BJ (cell line): ENCODE data around the gene CCL19. TPM values are rescaled to one million over a fixed set of nuclear protein-coding genes. Genes with fewer than 3 reads are reported as not detected.

Experiments used
- CTCF ChIA-PET: fragments of 350-600 bp; formaldehyde crosslinking; extraction: SDS; loops from one replicate; lab custom pipeline; 2021; ENCODE audit warnings: antibody characterized with exemption, inconsistent platforms; lab: Yijun Ruan, JAX
- POLR2A ChIA-PET: fragments of 300-600 bp; sonication (Branson Sonifier 250); formaldehyde crosslinking; extraction: SDS; loops from one replicate; lab custom pipeline; 2021; ENCODE audit warnings: antibody characterized with exemption; lab: Charles Lee
- DNase-seq: peaks from one replicate; pipeline ENCODE4 v3.0.0-alpha.2; 2011; ENCODE audit warnings: low read depth
- H3K27me3 ChIP-seq: 2 replicates; pipeline ENCODE4 v1.6.0; 2011; ENCODE audit warnings: low read length; ENCODE audit not compliant: control insufficient read depth, insufficient read depth
- H3K36me3 ChIP-seq: 2 replicates; pipeline ENCODE4 v1.5.1; 2011; ENCODE audit warnings: low read length; ENCODE audit not compliant: control insufficient read depth, insufficient read depth
- H3K4me3 ChIP-seq: 2 replicates; pipeline ENCODE4 v1.5.1; 2011; ENCODE audit warnings: low read depth, mild to moderate bottlenecking, control low read depth, low read length
- polyA plus RNA-seq: library from polyadenylated mRNA; depleted of rRNA; stranded (reverse); fragments of >200 nt; gene quantifications from 2 replicates; pipeline ENCODE4 v1.2.3, GENCODE V29; 2011
- TF ChIP-seq, protein P1 (sequence below): IDR thresholded peaks from 2 replicates; pipeline ENCODE4 v1.5.1; 2011; ENCODE audit warnings: low read depth, mild to moderate bottlenecking, control low read depth, inconsistent platforms, low read length, moderate library complexity; ENCODE audit not compliant: insufficient read depth

The CCL19 gene
- polyA plus RNA-seq, 1 experiment, result not detected

DNA sequence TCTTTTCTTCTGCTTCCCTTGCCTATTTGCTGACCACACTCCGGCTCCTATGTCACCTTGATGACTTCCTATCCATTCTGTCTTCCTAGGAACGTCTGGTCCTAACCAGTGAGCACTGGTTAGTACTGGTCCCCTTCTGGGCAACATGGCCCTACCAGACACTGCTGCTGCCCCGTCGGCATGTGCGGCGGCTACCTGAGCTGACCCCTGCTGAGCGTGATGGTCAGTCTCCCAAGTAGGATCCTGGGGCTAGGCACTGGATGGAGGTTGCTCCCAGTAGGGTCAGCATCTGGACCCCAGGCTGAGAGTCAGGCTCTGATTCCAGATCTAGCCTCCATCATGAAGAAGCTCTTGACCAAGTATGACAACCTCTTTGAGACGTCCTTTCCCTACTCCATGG is 42.4 kb downstream of the CCL19 start:
- no peaks in the 10 kb centered on the region; the same call in 1 of the 2 replicates for H3K27me3 ChIP-seq
- CTCF ChIA-PET, result interaction anchor here (1.3 to 8.1 kb wide), 3 partner anchors 13 to 54 kb away, joined by 3 to 87 read pairs (median 4); partner anchors contain the start of gene SIGMAR1
- TF ChIP-seq, protein P1, sequence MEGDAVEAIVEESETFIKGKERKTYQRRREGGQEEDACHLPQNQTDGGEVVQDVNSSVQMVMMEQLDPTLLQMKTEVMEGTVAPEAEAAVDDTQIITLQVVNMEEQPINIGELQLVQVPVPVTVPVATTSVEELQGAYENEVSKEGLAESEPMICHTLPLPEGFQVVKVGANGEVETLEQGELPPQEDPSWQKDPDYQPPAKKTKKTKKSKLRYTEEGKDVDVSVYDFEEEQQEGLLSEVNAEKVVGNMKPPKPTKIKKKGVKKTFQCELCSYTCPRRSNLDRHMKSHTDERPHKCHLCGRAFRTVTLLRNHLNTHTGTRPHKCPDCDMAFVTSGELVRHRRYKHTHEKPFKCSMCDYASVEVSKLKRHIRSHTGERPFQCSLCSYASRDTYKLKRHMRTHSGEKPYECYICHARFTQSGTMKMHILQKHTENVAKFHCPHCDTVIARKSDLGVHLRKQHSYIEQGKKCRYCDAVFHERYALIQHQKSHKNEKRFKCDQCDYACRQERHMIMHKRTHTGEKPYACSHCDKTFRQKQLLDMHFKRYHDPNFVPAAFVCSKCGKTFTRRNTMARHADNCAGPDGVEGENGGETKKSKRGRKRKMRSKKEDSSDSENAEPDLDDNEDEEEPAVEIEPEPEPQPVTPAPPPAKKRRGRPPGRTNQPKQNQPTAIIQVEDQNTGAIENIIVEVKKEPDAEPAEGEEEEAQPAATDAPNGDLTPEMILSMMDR, result no peak
- DNase-seq, result no peak
- POLR2A ChIA-PET, result no interaction called here
- H3K36me3 ChIP-seq, result peaks cover 11% of the 10 kb centered on the region
- H3K4me3 ChIP-seq, result no peak overlapping the region

DNA sequence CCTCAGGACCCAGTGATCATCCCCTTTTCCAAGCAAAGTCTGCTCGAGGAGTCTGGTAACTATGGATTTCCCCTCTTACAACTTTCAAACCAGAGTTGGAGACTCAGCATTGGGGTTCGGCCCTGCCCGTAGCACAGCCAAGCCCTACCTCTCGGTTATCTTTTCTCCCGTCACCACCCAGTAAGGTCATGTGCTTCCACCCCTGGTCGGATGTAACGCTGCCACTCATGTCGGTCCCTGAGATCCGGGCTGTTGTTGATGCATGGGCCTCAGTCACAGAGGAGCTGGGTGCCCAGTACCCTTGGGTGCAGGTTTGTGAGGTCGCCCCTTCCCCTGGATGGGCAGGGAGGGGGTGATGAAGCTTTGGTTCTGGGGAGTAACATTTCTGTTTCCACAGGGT is 43.4 kb downstream of the CCL19 start:
- POLR2A ChIA-PET, result no interaction called here
- CTCF ChIA-PET, result interaction anchor here (1.3 to 8.1 kb wide), 7 partner anchors 9 to 56 kb away, joined by 3 to 87 read pairs (median 4); partner anchors contain the start of gene SIGMAR1

DNA sequence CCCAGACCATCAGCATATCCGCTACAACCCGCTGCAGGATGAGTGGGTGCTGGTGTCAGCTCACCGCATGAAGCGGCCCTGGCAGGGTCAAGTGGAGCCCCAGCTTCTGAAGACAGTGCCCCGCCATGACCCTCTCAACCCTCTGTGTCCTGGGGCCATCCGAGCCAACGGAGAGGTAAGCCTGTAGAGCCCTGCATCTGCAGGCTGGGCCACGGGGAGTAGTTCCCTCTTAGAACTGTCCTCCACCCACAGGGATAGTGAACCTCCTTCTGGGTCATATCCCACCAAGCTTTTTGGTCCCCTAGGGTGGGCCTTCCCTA is 44.0 kb downstream of the CCL19 start:
- H3K4me3 ChIP-seq, result peak overlapping the region; percentile 66
- CTCF ChIA-PET, result interaction anchor here (0.5 to 8.1 kb wide), 14 partner anchors 9 to 1571 kb away, joined by 3 to 87 read pairs (median 4); partner anchors contain the start of genes DCTN3, SIGMAR1 and SMU1
- peaks cover 11% of the 10 kb centered on the region for H3K36me3 ChIP-seq
- POLR2A ChIA-PET, result interaction anchor here (1.5 kb wide), 1 partner anchor 9 kb away, joined by 5 read pairs; the partner anchor contains the start of gene SIGMAR1
- no peaks in the 10 kb centered on the region; the same call in 1 of the 2 replicates for H3K27me3 ChIP-seq
- TF ChIP-seq, protein P1, result no peak
- DNase-seq, result no peak

More for the DNA sequence above, 43.4 kb downstream of the CCL19 start:
- Histone ChIP-seq H3K4me3 (peak overlapping the region; percentile 66), H3K27me3 (no peaks in the 10 kb centered on the region; the same call in 1 of the 2 replicates), H3K36me3 (peaks cover 11% of the 10 kb centered on the region)
- DNase-seq, result no peak
- TF ChIP-seq, protein P1, result no peak

DNA sequence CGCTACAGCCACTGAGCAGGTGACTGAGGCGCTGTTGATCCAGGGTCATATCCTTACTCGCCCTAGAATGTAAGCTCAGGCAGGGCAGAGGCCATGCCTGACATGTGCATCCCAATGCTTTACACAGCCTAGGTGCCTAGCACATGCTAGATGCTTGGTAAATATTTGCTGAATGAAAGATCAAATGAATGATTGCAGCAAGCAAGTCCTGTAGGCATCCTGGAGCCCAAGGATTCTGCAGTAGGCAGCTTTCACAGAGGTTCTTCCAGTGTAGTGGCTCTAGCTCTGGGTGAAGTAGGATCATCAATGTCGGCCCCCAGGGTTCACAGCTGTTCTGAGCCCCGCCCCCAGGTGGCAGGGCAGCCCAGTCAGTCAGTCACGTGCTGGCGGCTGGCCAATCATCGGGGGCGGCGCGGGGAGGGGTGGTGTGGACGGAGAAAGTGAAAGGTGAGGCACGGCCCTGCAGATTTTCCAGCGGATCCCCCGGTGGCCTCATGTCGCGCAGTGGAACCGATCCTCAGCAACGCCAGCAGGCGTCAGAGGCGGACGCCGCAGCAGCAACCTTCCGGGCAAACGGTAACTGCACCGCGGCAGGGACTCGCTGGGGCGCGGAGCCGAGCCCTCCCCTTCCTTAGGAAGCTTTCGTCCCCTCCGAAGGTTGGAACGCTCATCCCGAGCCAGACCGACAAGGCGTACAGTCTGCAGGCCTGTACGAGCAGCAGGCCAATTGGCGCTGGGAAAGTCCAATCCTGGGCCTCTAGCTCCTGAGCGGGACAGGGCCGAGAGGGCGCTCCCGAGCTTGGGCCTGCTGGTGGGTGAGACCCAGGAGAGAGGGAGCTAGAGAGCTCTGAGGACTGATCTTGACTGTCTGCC is 44.6 kb downstream of the CCL19 start, which contains the start of gene GALT:
TSS of gene GALT (plus strand) at position 465 of the 873 bp plus-strand sequence. CDS start at position 495, 30 bp downstream.
- Histone ChIP-seq H3K27me3 (no peaks in the 10 kb centered on the region; the same call in 1 of the 2 replicates), H3K36me3 (peaks cover 11% of the 10 kb centered on the region), H3K4me3 (peak within 1 kb of the TSS; percentile 66)
- TF ChIP-seq, protein P1, result peak; percentile 73
- CTCF ChIA-PET, result interaction anchor here (0.7 to 8.1 kb wide), 13 partner anchors 10 to 56 kb away, joined by 3 to 87 read pairs (median 4); partner anchors contain the start of genes DCTN3 and SIGMAR1
- DNase-seq, result no peak
- POLR2A ChIA-PET, result interaction anchor here (1.5 kb wide), 1 partner anchor 9 kb away, joined by 5 read pairs; the partner anchor contains the start of gene SIGMAR1
